HG03565 (cell line): ENCODE results near the gene TRIM38.
A peak's percentile ranks its signal among the peaks of the same experiment; 100 is the strongest.
"Not testable (repeated sequence)": the region's sequence is repeated elsewhere in the genome, so short reads cannot be mapped to it uniquely, and the experiment has no call there.

ENCODE experiments used
- ATAC-seq: cut with Tn5 transposase; IDR thresholded peaks from one replicate; pipeline ENCODE4 v1.9.1; 2021; ENCODE audit warnings: mild to moderate bottlenecking, moderate library complexity; ENCODE audit not compliant: unreplicated experiment

Gene TRIM38

GRCh38 chr6:25966711-25967110 is 4.1 kb downstream of the TRIM38 start:
- no peak for ATAC-seq

GRCh38 chr6:25968769-25969168 is 6.2 kb downstream of the TRIM38 start:
- ATAC-seq, result no peak

GRCh38 chr6:25971187-25971821 is 8.7 kb downstream of the TRIM38 start:
- no peak for ATAC-seq

- ATAC-seq, result no peak
These were observed 9.5 kb downstream of the TRIM38 start for GRCh38 chr6:25972128-25972527.

- ATAC-seq, result no peak
These were observed 10.3 kb downstream of the TRIM38 start for GRCh38 chr6:25972902-25973301.

GRCh38 chr6:25973923-25974555 is 11.4 kb downstream of the TRIM38 start:
- ATAC-seq, result no peak

GRCh38 chr6:25975923-25976560 is 13.4 kb downstream of the TRIM38 start:
- ATAC-seq, result no peak

- ATAC-seq, result no peak
These were observed 18.3 kb downstream of the TRIM38 start for GRCh38 chr6:25980935-25981334.

GRCh38 chr6:25981568-25982263 is 19.1 kb downstream of the TRIM38 start:
- ATAC-seq, result no peak

- ATAC-seq, result no peak
These were observed 21.7 kb downstream of the TRIM38 start for GRCh38 chr6:25984265-25984664.

GRCh38 chr6:25987845-25988244 is 25.2 kb downstream of the TRIM38 start:
- no peak for ATAC-seq

- no peak for ATAC-seq
These were observed 27.7 kb downstream of the TRIM38 start for GRCh38 chr6:25990172-25990873.

GRCh38 chr6:25991785-25992412 is 29.3 kb downstream of the TRIM38 start:
- peak; percentile 20 for ATAC-seq

- peak; percentile 83 for ATAC-seq
These were observed 30.1 kb downstream of the TRIM38 start for GRCh38 chr6:25992413-25993340.

- not testable (repeated sequence) for ATAC-seq
These were observed 30.7 kb downstream of the TRIM38 start for GRCh38 chr6:25993341-25993684.

GRCh38 chr6:25995507-25995906 is 32.9 kb downstream of the TRIM38 start:
- ATAC-seq, result no peak

- no peak for ATAC-seq
These were observed 35.3 kb downstream of the TRIM38 start for GRCh38 chr6:25997921-25998320.

- no peak for ATAC-seq
These were observed 35.8 kb downstream of the TRIM38 start for GRCh38 chr6:25998379-25998778.

GRCh38 chr6:25999225-25999624 is 36.6 kb downstream of the TRIM38 start:
- not testable (repeated sequence) for ATAC-seq
